ENCODE results near the gene ECT2.

- TF ChIP-seq, protein P1, sequence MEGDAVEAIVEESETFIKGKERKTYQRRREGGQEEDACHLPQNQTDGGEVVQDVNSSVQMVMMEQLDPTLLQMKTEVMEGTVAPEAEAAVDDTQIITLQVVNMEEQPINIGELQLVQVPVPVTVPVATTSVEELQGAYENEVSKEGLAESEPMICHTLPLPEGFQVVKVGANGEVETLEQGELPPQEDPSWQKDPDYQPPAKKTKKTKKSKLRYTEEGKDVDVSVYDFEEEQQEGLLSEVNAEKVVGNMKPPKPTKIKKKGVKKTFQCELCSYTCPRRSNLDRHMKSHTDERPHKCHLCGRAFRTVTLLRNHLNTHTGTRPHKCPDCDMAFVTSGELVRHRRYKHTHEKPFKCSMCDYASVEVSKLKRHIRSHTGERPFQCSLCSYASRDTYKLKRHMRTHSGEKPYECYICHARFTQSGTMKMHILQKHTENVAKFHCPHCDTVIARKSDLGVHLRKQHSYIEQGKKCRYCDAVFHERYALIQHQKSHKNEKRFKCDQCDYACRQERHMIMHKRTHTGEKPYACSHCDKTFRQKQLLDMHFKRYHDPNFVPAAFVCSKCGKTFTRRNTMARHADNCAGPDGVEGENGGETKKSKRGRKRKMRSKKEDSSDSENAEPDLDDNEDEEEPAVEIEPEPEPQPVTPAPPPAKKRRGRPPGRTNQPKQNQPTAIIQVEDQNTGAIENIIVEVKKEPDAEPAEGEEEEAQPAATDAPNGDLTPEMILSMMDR (IDR thresholded peaks at IDR 0.05), result no peak
- TF ChIP-seq POLR2A (IDR thresholded peaks at IDR 0.05), result no peak
Measured at GRCh38 chr3:172787746-172788145, 37.2 kb downstream of the ECT2 start.

Data from thyroid gland (tissue), 4 donors.